C4-2B (cell line): ENCODE measurements around the gene FGF19.
A peak's percentile ranks its signal among the peaks of the same experiment; 100 is the strongest.

Source experiments
- H3K27ac ChIP-seq: fragments of 450-650 bp; 2 replicates; pipeline ENCODE4 v1.5.1; 2017
- CTCF ChIP-seq: fragments of 450-650 bp; conservative IDR thresholded peaks from 2 replicates; pipeline ENCODE4 v1.5.1; 2017; ENCODE audit warnings: mild to moderate bottlenecking
- ZFX ChIP-seq: fragments of 450-650 bp; IDR thresholded peaks from 2 replicates; pipeline ENCODE4 v1.6.1; 2017

Gene FGF19

DNA sequence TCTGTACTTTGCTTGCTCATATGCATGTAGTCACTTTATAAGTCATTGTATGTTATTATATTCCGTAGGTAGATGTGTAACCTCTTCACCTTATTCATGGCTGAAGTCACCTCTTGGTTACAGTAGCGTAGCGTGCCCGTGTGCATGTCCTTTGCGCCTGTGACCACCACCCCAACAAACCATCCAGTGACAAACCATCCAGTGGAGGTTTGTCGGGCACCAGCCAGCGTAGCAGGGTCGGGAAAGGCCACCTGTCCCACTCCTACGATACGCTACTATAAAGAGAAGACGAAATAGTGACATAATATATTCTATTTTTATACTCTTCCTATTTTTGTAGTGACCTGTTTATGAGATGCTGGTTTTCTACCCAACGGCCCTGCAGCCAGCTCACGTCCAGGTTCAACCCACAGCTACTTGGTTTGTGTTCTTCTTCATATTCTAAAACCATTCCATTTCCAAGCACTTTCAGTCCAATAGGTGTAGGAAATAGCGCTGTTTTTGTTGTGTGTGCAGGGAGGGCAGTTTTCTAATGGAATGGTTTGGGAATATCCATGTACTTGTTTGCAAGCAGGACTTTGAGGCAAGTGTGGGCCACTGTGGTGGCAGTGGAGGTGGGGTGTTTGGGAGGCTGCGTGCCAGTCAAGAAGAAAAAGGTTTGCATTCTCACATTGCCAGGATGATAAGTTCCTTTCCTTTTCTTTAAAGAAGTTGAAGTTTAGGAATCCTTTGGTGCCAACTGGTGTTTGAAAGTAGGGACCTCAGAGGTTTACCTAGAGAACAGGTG, 51.8 kb downstream of the FGF19 start:
- no peak overlapping the region; the same call in 1 of the 2 replicates for H3K27ac ChIP-seq
- no peak for TF ChIP-seq ZFX
- TF ChIP-seq CTCF, result no peak

GRCh38 chr11:69650832-69651344, 52.9 kb downstream of the FGF19 start:
- TF ChIP-seq ZFX, result no peak
- TF ChIP-seq CTCF, result no peak
- no peak overlapping the region; the same call in 1 of the 2 replicates for H3K27ac ChIP-seq

DNA sequence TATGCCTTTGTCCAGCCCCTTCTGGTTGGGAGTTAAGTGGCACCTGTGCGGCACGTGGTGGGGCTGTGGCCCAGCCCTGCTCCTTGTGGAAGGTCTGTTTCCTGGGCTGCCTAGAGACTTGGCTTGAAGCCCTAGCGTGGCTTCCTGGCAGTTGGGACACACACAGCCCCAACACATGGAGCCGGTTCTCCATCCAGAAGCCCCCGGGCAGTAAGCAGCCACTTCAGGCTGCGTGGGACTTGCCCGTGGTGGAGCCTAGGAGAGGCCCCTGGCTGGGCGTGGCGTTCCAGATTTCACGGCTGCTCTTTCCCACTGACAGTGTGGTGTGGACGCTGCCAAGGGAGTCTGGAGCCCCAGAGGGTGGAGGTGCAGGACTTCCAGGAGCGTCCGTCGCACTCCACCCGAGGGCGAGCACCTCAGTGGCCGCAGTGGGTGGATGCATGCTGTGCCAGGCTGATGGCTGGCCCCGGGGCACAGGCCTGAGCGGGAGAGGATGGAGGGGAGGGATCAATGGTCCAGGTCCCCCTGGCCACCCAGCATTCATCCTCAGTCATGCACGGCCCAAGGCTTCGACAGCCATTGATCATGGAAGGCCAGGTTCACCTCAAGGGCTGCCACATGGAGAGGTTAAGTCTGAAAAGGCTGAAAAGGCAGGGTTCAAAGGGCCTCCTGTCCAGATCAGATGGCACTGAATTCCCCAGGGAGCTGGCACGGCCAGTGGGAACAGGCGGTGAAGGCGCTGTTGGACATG, 53.6 kb downstream of the FGF19 start:
- TF ChIP-seq ZFX, result no peak
- no peak for TF ChIP-seq CTCF

DNA sequence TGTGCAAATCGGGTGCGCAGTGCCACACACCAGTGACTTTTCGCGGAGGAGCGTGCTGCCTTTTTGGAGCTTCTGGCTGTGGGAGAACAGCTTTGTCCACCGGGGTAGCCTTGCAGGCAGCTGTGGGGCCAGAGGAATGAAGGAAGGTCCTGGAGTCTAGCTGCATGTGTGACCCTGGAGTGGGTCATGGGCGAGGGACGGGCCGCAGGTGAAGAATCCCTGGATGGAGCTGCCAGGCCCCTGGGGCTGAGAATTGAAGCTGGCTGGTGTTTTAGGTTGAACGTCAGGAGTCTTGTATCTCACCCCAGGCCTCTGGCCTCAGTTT, 54.3 kb downstream of the FGF19 start:
- peak overlapping the region; percentile 3; the same call in 1 of the 2 replicates for H3K27ac ChIP-seq
- TF ChIP-seq CTCF, result no peak
- no peak for TF ChIP-seq ZFX

More for the DNA sequence above, 53.6 kb downstream of the FGF19 start:
- peak overlapping the region; percentile 3; the same call in 1 of the 2 replicates for H3K27ac ChIP-seq

GRCh38 chr11:69648679-69649575, 54.9 kb downstream of the FGF19 start:
- H3K27ac ChIP-seq, result peak overlapping the region; percentile 3; the same call in 1 of the 2 replicates
- TF ChIP-seq CTCF (no peak), ZFX (no peak)
